DND-41 (cell line): Measurements from ENCODE around the gene TMEM54.

Experiments used
- ATAC-seq: fragments of 200-7000 bp; cut with Tn5 transposase; 3 replicates; pipeline ENCODE4 v1.9.1; 2021; ENCODE audit warnings: low read depth; ENCODE audit not compliant: insufficient read depth
- DNase-seq: peaks from one replicate; pipeline ENCODE4 v3.0.0-alpha.2; 2020
- H2AFZ ChIP-seq: 2 replicates; pipeline ENCODE4 v1.6.0; 2012; ENCODE audit warnings: low read depth, low read length
- H3K27ac ChIP-seq: 2 replicates; pipeline ENCODE4 v1.5.1; 2012; ENCODE audit warnings: low read length, inconsistent platforms
- H3K27me3 ChIP-seq: fragments of 200-600 bp; sonication (generic); 2 replicates; pipeline ENCODE4 v1.6.0; 2012; ENCODE audit warnings: low read length, mild to moderate bottlenecking, inconsistent platforms; ENCODE audit not compliant: insufficient read depth, poor library complexity
- H3K36me3 ChIP-seq: 2 replicates; pipeline ENCODE4 v1.5.1; 2012; ENCODE audit warnings: low read length, inconsistent platforms; ENCODE audit not compliant: insufficient read depth
- H3K4me1 ChIP-seq: 2 replicates; pipeline ENCODE4 v1.5.1; 2012; ENCODE audit warnings: mild to moderate bottlenecking, low read length; ENCODE audit not compliant: insufficient read depth
- H3K4me2 ChIP-seq: 2 replicates; pipeline ENCODE4 v1.6.0; 2012; ENCODE audit warnings: mild to moderate bottlenecking, moderate library complexity, low read length, inconsistent platforms; ENCODE audit not compliant: insufficient read depth
- H3K4me3 ChIP-seq, 2 experiments: fragments of 200-600 bp in 1 of 2; shearing (Covaris generic) in 1 of 2; 2 replicates each; pipeline ENCODE4 v1.5.1; 2012 to 2016; ENCODE audit warnings: inconsistent platforms in 2 of 2, low read length in 2 of 2, mild to moderate bottlenecking in 2 of 2, low read depth in 1 of 2, moderate library complexity in 1 of 2
- H3K79me2 ChIP-seq: 2 replicates; pipeline ENCODE4 v1.6.0; 2012; ENCODE audit warnings: low read length, inconsistent platforms; ENCODE audit not compliant: insufficient read depth
- H3K9ac ChIP-seq: 2 replicates; pipeline ENCODE4 v1.6.0; 2012; ENCODE audit warnings: low read depth, mild to moderate bottlenecking, inconsistent platforms, low read length, moderate library complexity
- H3K9me3 ChIP-seq: 2 replicates; pipeline ENCODE4 v1.5.1; 2012; ENCODE audit warnings: low read length, moderate library complexity, mild to moderate bottlenecking, inconsistent platforms; ENCODE audit not compliant: insufficient read depth, severe bottlenecking
- H4K20me1 ChIP-seq: 2 replicates; pipeline ENCODE4 v1.6.0; 2012; ENCODE audit warnings: low read length; ENCODE audit not compliant: insufficient read depth
- EZH2 ChIP-seq: IDR thresholded peaks from 3 replicates; pipeline ENCODE4 v1.6.1; 2012; ENCODE audit warnings: borderline replicate concordance, low read depth, mild to moderate bottlenecking, moderate library complexity, low read length, inconsistent platforms; ENCODE audit not compliant: severe bottlenecking
- TF ChIP-seq, protein P1 (sequence below): IDR thresholded peaks from 2 replicates; pipeline ENCODE4 v1.5.1; 2012; ENCODE audit warnings: borderline replicate concordance, low read length, moderate library complexity, mild to moderate bottlenecking; ENCODE audit not compliant: poor library complexity, severe bottlenecking; ENCODE audit errors: extremely low read depth

TMEM54 gene

DNA sequence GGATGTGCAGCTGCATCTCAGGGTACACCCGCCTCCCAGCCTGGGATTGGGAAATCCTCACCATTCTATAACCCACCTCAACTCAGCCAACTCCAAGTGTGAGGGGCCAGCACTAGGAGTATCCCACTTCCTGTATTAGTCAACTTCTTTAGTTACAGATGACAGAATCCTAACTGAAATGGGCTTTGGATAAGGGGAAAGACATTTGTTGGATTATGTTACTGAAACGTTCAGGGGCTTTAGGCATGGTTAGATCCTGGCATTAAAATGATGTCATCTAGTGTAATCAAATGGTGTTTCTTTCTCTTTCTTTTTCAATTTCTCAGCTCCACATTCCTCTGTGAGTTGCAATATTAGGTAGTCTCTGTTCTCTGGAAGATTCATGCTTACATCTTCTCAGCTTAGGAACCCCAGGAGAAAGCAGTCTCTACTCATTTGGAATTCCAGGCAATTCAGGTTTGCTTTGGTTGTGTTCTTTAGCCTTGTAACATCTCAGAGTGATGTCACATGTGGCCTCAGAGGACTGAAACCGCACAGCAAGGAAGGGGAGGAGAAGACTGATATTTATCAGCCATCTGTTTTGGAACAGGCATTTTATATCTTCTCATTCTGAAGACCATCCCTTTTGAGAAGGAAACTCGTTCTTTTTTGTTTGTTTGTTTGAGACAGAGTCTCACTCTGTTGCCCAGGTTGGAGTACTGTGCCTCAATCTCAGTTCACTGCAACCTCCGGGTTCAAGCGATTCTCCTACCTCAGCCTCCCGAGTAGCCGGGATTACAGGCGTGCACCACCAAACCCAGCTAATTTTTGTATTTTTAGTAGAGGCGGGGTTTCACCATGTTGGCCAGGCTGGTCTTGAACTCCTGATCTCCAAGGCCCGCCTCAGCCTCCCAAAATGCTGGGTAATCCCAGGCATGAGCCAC is 18.9 kb upstream of the TMEM54 start:
- peak; percentile 52; the same call in 2 of the 3 replicates for ATAC-seq
- Histone ChIP-seq H3K27me3 (no peaks in the 10 kb centered on the region), H2AFZ (no peak overlapping the region), H3K9me3 (no peaks in the 10 kb centered on the region), H3K4me2 (no peak overlapping the region), H3K4me1 (no peaks in the 10 kb centered on the region), H3K27ac (no peak overlapping the region), H3K4me3 (no peak overlapping the region), H3K79me2 (no peaks in the 10 kb centered on the region), H4K20me1 (no peaks in the 10 kb centered on the region), H3K9ac (no peak overlapping the region), H3K36me3 (no peaks in the 10 kb centered on the region)
- TF ChIP-seq, protein P1, sequence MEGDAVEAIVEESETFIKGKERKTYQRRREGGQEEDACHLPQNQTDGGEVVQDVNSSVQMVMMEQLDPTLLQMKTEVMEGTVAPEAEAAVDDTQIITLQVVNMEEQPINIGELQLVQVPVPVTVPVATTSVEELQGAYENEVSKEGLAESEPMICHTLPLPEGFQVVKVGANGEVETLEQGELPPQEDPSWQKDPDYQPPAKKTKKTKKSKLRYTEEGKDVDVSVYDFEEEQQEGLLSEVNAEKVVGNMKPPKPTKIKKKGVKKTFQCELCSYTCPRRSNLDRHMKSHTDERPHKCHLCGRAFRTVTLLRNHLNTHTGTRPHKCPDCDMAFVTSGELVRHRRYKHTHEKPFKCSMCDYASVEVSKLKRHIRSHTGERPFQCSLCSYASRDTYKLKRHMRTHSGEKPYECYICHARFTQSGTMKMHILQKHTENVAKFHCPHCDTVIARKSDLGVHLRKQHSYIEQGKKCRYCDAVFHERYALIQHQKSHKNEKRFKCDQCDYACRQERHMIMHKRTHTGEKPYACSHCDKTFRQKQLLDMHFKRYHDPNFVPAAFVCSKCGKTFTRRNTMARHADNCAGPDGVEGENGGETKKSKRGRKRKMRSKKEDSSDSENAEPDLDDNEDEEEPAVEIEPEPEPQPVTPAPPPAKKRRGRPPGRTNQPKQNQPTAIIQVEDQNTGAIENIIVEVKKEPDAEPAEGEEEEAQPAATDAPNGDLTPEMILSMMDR = no peak
- no peak for TF ChIP-seq EZH2
- peak; percentile 10 for DNase-seq

DNA sequence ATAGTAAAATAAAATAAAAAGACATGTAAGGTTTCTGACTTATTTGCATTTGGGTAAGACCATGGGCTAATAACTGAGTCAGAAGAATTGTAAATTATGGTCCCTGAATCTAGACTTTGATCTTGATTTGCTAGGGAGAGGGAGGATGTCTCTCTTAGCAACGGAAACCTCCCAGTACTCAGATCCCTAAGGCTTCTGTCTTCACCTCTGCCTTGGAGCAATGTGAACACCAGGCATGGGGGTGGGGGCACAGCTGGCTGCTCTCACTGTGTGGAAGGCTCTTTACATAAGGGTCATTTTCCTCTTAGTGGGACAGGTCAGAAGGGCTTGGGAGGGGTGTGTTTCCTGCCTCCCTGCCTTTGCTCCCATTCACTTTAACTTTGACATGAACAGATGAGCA is 17.0 kb upstream of the TMEM54 start:
- H3K4me3 ChIP-seq = no peak overlapping the region
- no peaks in the 10 kb centered on the region for H3K27me3 ChIP-seq
- H3K27ac ChIP-seq = no peak overlapping the region
- H2AFZ ChIP-seq = no peak overlapping the region
- no peak for ATAC-seq
- H3K79me2 ChIP-seq = no peaks in the 10 kb centered on the region
- no peak for DNase-seq
- H3K36me3 ChIP-seq = no peaks in the 10 kb centered on the region
- H3K4me1 ChIP-seq = no peaks in the 10 kb centered on the region
- no peak overlapping the region for H3K4me2 ChIP-seq
- TF ChIP-seq, protein P1 = no peak
- TF ChIP-seq EZH2 = no peak
- no peaks in the 10 kb centered on the region for H3K9me3 ChIP-seq
- H4K20me1 ChIP-seq = no peaks in the 10 kb centered on the region
- no peak overlapping the region for H3K9ac ChIP-seq

DNA sequence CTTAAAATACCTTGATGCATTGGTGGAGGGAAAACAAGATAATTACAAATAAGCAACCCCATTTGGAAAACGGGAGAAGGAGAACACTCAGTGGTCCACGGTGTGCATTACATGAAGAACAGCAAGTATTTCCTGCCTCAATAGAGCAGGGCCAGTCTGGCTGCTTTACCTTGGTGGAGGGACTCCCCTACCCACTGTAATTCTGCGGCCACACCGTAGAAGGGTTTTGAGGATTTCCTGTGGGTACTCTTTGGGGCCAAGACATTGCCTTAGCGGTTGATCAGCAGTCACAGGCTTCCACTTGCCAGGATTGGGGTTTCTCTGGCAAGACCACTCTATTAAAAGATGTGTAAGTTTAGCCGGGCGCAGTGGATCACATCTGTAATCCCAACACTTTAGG is 16.3 kb upstream of the TMEM54 start:
- Histone ChIP-seq H3K79me2 (no peaks in the 10 kb centered on the region), H3K9ac (no peak overlapping the region), H3K27ac (no peak overlapping the region), H3K9me3 (no peaks in the 10 kb centered on the region), H3K36me3 (no peaks in the 10 kb centered on the region), H3K27me3 (no peaks in the 10 kb centered on the region), H2AFZ (no peak overlapping the region), H3K4me2 (no peak overlapping the region), H3K4me3 (no peak overlapping the region), H4K20me1 (no peaks in the 10 kb centered on the region), H3K4me1 (no peaks in the 10 kb centered on the region)
- ATAC-seq (0 out of 3 replicates have a peak, but pooled peaks have one; percentile 31), DNase-seq (no peak)
- TF ChIP-seq, protein P1 = peak; percentile 16
- no peak for TF ChIP-seq EZH2
